HEK293 (cell line): Measurements from ENCODE around the gene DDN.

Experiments used
- CTCF ChIA-PET: fragments of 350-600 bp; formaldehyde crosslinking; extraction: SDS; loops from one replicate; lab custom pipeline; 2021; ENCODE audit warnings: antibody characterized with exemption; lab: Yijun Ruan, JAX
- POLR2A ChIA-PET: fragments of 300-600 bp; formaldehyde crosslinking; extraction: SDS; loops from one replicate; lab custom pipeline; 2020; ENCODE audit warnings: antibody characterized with exemption, inconsistent platforms; lab: Yijun Ruan, JAX
- H3K27ac ChIP-seq: fragments of 200-500 bp; sonication (Bioruptor generic); 2 replicates; pipeline ENCODE4 v1.5.1; 2014; ENCODE audit warnings: low read depth, low read length, control low read depth, inconsistent platforms; ENCODE audit errors: extremely low read depth
- H3K36me3 ChIP-seq, 2 experiments: fragments of 200-500 bp in 1 of 2; sonication (Bioruptor generic) in 1 of 2; 1 replicate in 1 of 2; 2 replicates in 1 of 2; pipeline ENCODE4 v1.5.1; 2014 to 2017; ENCODE audit warnings: inconsistent platforms in 2 of 2, low read length in 2 of 2; ENCODE audit not compliant: control insufficient read depth in 2 of 2, insufficient read depth in 1 of 2
- H3K4me1 ChIP-seq: fragments of 200-500 bp; sonication (Bioruptor generic); 2 replicates; pipeline ENCODE4 v1.5.1; 2014; ENCODE audit warnings: mild to moderate bottlenecking, low read length, inconsistent platforms; ENCODE audit not compliant: control insufficient read depth, insufficient read depth
- H3K4me3 ChIP-seq: 2 replicates; pipeline ENCODE4 v1.5.1; 2011; ENCODE audit warnings: low read depth, mild to moderate bottlenecking, control low read depth, low read length, moderate library complexity
- H3K9me3 ChIP-seq: fragments of 200-500 bp; sonication (Bioruptor generic); 2 replicates; pipeline ENCODE4 v1.5.1; 2014; ENCODE audit warnings: low read depth, low read length, inconsistent platforms; ENCODE audit not compliant: control insufficient read depth, insufficient read depth
- KLF16 ChIP-seq: fragments of 450-650 bp; formaldehyde crosslinking; IDR thresholded peaks from 2 replicates; pipeline ENCODE4 v1.5.1; 2017; ENCODE audit warnings: missing biosample characterization, missing genetic modification characterization
- SCRT2 ChIP-seq: fragments of 450-650 bp; formaldehyde crosslinking; IDR thresholded peaks from 2 replicates; pipeline ENCODE4 v1.5.1; 2016; ENCODE audit warnings: missing biosample characterization, missing genetic modification characterization
- ZBTB11 ChIP-seq: fragments of 450-650 bp; formaldehyde crosslinking; conservative IDR thresholded peaks from 2 replicates; pipeline ENCODE4 v1.5.1; 2016; ENCODE audit warnings: low read depth, missing biosample characterization, missing genetic modification characterization
- ZBTB44 ChIP-seq: fragments of 450-650 bp; IDR thresholded peaks from 2 replicates; pipeline ENCODE4 v1.5.1; 2018; ENCODE audit warnings: missing biosample characterization, mild to moderate bottlenecking, missing genetic modification characterization
- ZBTB49 ChIP-seq: fragments of 450-650 bp; formaldehyde crosslinking; IDR thresholded peaks from 2 replicates; pipeline ENCODE4 v1.5.1; 2016; ENCODE audit warnings: missing biosample characterization, missing genetic modification characterization, low read depth
- ZBTB6 ChIP-seq: fragments of 450-650 bp; formaldehyde crosslinking; IDR thresholded peaks from 2 replicates; pipeline ENCODE4 v1.5.1; 2017; ENCODE audit warnings: missing biosample characterization, missing genetic modification characterization
- ZIC2 ChIP-seq: fragments of 450-650 bp; formaldehyde crosslinking; IDR thresholded peaks from 2 replicates; pipeline ENCODE4 v1.5.1; 2016; ENCODE audit warnings: missing biosample characterization, missing genetic modification characterization
- ZNF16 ChIP-seq: fragments of 450-650 bp; formaldehyde crosslinking; IDR thresholded peaks from 2 replicates; pipeline ENCODE4 v1.5.1; 2016; ENCODE audit warnings: low read depth, missing biosample characterization, missing genetic modification characterization
- ZNF280C ChIP-seq: fragments of 450-650 bp; formaldehyde crosslinking; IDR thresholded peaks from 2 replicates; pipeline ENCODE4 v1.5.1; 2016; ENCODE audit warnings: missing biosample characterization, missing genetic modification characterization
- ZNF366 ChIP-seq: fragments of 450-650 bp; formaldehyde crosslinking; conservative IDR thresholded peaks from 2 replicates; pipeline ENCODE4 v1.5.1; 2016; ENCODE audit warnings: missing biosample characterization, missing genetic modification characterization
- ZNF416 ChIP-seq: fragments of 450-650 bp; formaldehyde crosslinking; IDR thresholded peaks from 2 replicates; pipeline ENCODE4 v1.5.1; 2016; ENCODE audit warnings: missing biosample characterization, missing genetic modification characterization
- ZNF423 ChIP-seq: fragments of 450-650 bp; formaldehyde crosslinking; IDR thresholded peaks from 2 replicates; pipeline ENCODE4 v1.5.1; 2016; ENCODE audit warnings: missing biosample characterization, missing genetic modification characterization
- ZNF473 ChIP-seq: fragments of 450-650 bp; formaldehyde crosslinking; IDR thresholded peaks from 2 replicates; pipeline ENCODE4 v1.5.1; 2017; ENCODE audit warnings: missing biosample characterization, missing genetic modification characterization
- ZNF48 ChIP-seq: fragments of 450-650 bp; formaldehyde crosslinking; IDR thresholded peaks from 2 replicates; pipeline ENCODE4 v1.5.1; 2016; ENCODE audit warnings: missing biosample characterization, missing genetic modification characterization
- ZNF629 ChIP-seq: fragments of 450-650 bp; formaldehyde crosslinking; IDR thresholded peaks from 2 replicates; pipeline ENCODE4 v1.5.1; 2017; ENCODE audit warnings: missing biosample characterization, missing genetic modification characterization
- ZNF639 ChIP-seq: fragments of 450-650 bp; formaldehyde crosslinking; IDR thresholded peaks from 2 replicates; pipeline ENCODE4 v1.5.1; 2016; ENCODE audit warnings: missing biosample characterization, missing genetic modification characterization
- ZNF76 ChIP-seq: fragments of 450-650 bp; formaldehyde crosslinking; IDR thresholded peaks from 2 replicates; pipeline ENCODE4; 2016; ENCODE audit warnings: low read depth, missing biosample characterization, missing genetic modification characterization, borderline replicate concordance
- ZSCAN5A ChIP-seq: fragments of 450-650 bp; formaldehyde crosslinking; IDR thresholded peaks from 2 replicates; pipeline ENCODE4 v1.5.1; 2016; ENCODE audit warnings: missing biosample characterization, missing genetic modification characterization

DDN gene

GRCh38 chr12:48957141-48958048 lies 41.8 kb downstream of the DDN start, which contains the start of gene ARF3 (continued):
- TF ChIP-seq ZSCAN5A (tag by site-specific recombination) (peak; percentile 52; the same call in 1 of the 2 replicates), ZBTB11 (tag by site-specific recombination) (peak; percentile 90), ZNF629 (peak; percentile 13; the same call in 1 of the 2 replicates), ZNF48 (tag by site-specific recombination) (no peak), ZNF416 (tag by site-specific recombination) (no peak), ZIC2 (tag by site-specific recombination) (peak; percentile 13; the same call in 1 of the 2 replicates), ZNF366 (tag by site-specific recombination) (peak; percentile 98), ZNF76 (peak; percentile 68; the same call in 1 of the 2 replicates), ZBTB6 (tag by site-specific recombination) (peak; percentile 100), ZNF423 (tag by site-specific recombination) (no peak)

GRCh38 chr12:48956279-48957140 lies 42.7 kb downstream of the DDN start:
- Histone ChIP-seq H3K9me3 (no peaks in the 10 kb centered on the region), H3K27ac (peak overlapping the region; percentile 90), H3K4me1 (no peaks in the 10 kb centered on the region), H3K4me3 (peak overlapping the region; percentile 81), H3K36me3 (peaks cover 13 to 36% of the 10 kb centered on the region in 2 experiments; a peak in 2 of 3 replicates)
- POLR2A ChIA-PET: interaction anchor here (0.7 to 2.9 kb wide), 15 partner anchors 9 to 1250 kb away, joined by 3 to 28 read pairs (median 4); partner anchors contain the start of genes DDX23, RND1, TUBA1B and WNT10B
- CTCF ChIA-PET: interaction anchor here (0.9 to 8.9 kb wide), 8 partner anchors 15 to 40 kb away, joined by 3 to 64 read pairs (median 7); partner anchors contain the start of gene WNT1
- TF ChIP-seq SCRT2 (tag by site-specific recombination): peak; percentile 71
- no peak for TF ChIP-seq ZNF473 (tag by site-specific recombination)
- 0 out of 2 replicates have a peak, but pooled peaks have one; percentile 27 for TF ChIP-seq ZNF639 (tag by site-specific recombination)
- TF ChIP-seq ZBTB49 (tag by site-specific recombination): no peak
- peak; percentile 14; the same call in 1 of the 2 replicates for TF ChIP-seq KLF16
- no peak for TF ChIP-seq ZNF16 (tag by site-specific recombination)
- no peak for TF ChIP-seq ZNF280C
- no peak for TF ChIP-seq ZBTB44
